HG03342 (cell line): ENCODE measurements around the gene METTL22.

ENCODE experiments used
- ATAC-seq: cut with Tn5 transposase; IDR thresholded peaks from one replicate; pipeline ENCODE4 v1.9.1; 2021; ENCODE audit warnings: mild to moderate bottlenecking, moderate library complexity; ENCODE audit not compliant: unreplicated experiment

METTL22 gene

GRCh38 chr16:8686879-8687278 lies 65.4 kb downstream of the METTL22 start:
- no peak for ATAC-seq

GRCh38 chr16:8689686-8690085 lies 68.2 kb downstream of the METTL22 start:
- no peak for ATAC-seq

DNA sequence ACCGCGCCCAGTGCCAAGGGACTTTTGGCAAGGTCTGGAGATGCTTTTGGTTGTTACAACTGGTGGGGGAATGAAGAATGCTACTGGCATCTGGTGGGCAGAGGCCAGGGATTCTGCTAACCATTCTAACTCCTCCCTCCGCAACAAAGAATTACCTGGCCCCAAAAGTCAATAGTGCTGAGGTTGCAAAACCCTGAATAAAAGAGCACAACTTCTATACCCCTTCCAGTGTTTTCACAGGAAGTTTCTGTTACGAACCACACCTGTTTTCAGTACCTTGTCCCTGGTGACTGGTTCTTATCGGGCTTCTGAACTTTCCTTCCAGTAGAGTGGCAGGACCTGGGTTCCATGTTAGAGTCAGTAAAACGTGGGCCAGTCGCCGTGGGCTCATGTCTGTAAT lies 70.2 kb downstream of the METTL22 start:
- no peak for ATAC-seq

GRCh38 chr16:8694795-8695728 lies 73.6 kb downstream of the METTL22 start:
- no peak for ATAC-seq

- no peak for ATAC-seq
Observed at GRCh38 chr16:8696880-8697279, 75.4 kb downstream of the METTL22 start.

DNA sequence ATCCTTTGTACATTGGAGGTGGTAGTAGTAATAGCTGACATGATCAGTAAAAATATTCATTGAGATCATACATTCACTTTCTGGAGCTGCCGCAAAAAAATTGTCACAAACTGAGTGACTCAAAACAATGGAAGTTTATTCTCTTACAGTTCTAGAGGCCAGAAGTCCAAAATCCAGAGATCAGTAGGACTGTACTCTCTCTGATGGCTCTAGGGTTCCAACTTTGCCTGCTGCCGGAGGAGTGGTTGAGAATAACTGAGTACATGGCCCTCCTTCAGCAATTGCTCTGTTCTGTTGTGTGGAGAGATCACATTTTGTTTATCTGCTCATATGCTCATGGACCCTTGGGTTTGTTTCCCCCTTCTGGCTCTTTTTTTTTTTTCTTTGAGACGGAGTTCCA lies 76.5 kb downstream of the METTL22 start:
- no peak for ATAC-seq
